Peyer's patch (tissue), 4 donors: Measurements from ENCODE around the gene SIPA1L3. TPM values are rescaled to one million over a fixed set of nuclear protein-coding genes. Genes with fewer than 3 reads are reported as not detected.
A peak's percentile ranks its signal among the peaks of the same experiment; 100 is the strongest.

Experiments used
- DNase-seq, 3 donors: peaks; one replicate each; pipeline ENCODE4 v3.0.0-alpha.2; 2017 to 2019
- H3K27ac ChIP-seq, 4 donors: fragments of 200-600 bp; sonication (generic); one replicate each; pipeline ENCODE4 v1.5.1; 2016 to 2019
- H3K27me3 ChIP-seq, 2 donors: fragments of 200-600 bp; sonication (generic); one replicate each; pipeline ENCODE4 v1.5.1; 2019
- H3K36me3 ChIP-seq, 3 donors: fragments of 200-600 bp; sonication (generic); one replicate each; pipeline ENCODE4 v1.5.1; 2016 to 2019
- H3K4me1 ChIP-seq, 4 donors: fragments of 200-600 bp; sonication (generic); one replicate each; pipeline ENCODE4 v1.5.1; 2016 to 2019
- H3K4me3 ChIP-seq, 4 donors: fragments of 200-600 bp; sonication (generic); 1 replicate in 3 of 4; 2 replicates in 1 of 4; pipeline ENCODE4 v1.5.1; 2016 to 2019; ENCODE audit warnings: mild to moderate bottlenecking in 1 of 4
- H3K9me3 ChIP-seq, 4 donors: fragments of 200-600 bp; sonication (generic); one replicate each; pipeline ENCODE4 v1.5.1; 2016 to 2019; ENCODE audit warnings: mild to moderate bottlenecking in 1 of 4
- CTCF ChIP-seq, 6 experiments: fragments of 450-650 bp in 4 of 6; fragments of 200-600 bp in 2 of 6; sonication (generic) in 1 of 6; IDR thresholded peaks; one replicate each; pipeline ENCODE4 v1.5.1; 2017 to 2019; ENCODE audit warnings: antibody characterized with exemption in 6 of 6, mild to moderate bottlenecking in 3 of 6, moderate library complexity in 1 of 6
- POLR2A ChIP-seq, 2 donors: fragments of 450-650 bp; IDR thresholded peaks; one replicate each; pipeline ENCODE4 v1.5.1; 2017; ENCODE audit warnings: antibody characterized with exemption in 2 of 2, mild to moderate bottlenecking in 2 of 2, moderate library complexity in 2 of 2
- total RNA-seq, 4 donors: library from RNA; depleted of rRNA; stranded (reverse); fragments of >200 nt; gene quantifications; one replicate each; pipeline ENCODE4 v1.1.0, GENCODE V29; 2016

Gene SIPA1L3
- total RNA-seq, 4 donors from 2014 or later: 63.5 to 304 (median 264) TPM

- H3K4me1 ChIP-seq: no peaks in the 10 kb centered on the region
- no peaks in the 10 kb centered on the region for H3K9me3 ChIP-seq
- DNase-seq: peak in 1 of 3 donors; percentile 39
- no peaks in the 10 kb centered on the region for H3K27me3 ChIP-seq
- peaks cover 0 to 68% (median 0%) of the 10 kb centered on the region in 3 donors for H3K36me3 ChIP-seq
- no peak overlapping the region for H3K27ac ChIP-seq
- H3K4me3 ChIP-seq: no peak overlapping the region
- no peak for TF ChIP-seq CTCF (IDR thresholded peaks at IDR 0.05)
- TF ChIP-seq POLR2A (IDR thresholded peaks at IDR 0.05): no peak
Measured at GRCh38 chr19:38196245-38196837, 289.3 kb downstream of the SIPA1L3 start.

- H3K4me1 ChIP-seq: no peaks in the 10 kb centered on the region
- no peak overlapping the region for H3K27ac ChIP-seq
- no peaks in the 10 kb centered on the region for H3K9me3 ChIP-seq
- TF ChIP-seq CTCF (IDR thresholded peaks at IDR 0.05) (no peak), POLR2A (IDR thresholded peaks at IDR 0.05) (no peak)
- DNase-seq: no peak
- H3K27me3 ChIP-seq: no peaks in the 10 kb centered on the region
- H3K4me3 ChIP-seq: no peak overlapping the region
- H3K36me3 ChIP-seq: peaks cover 0 to 68% (median 0%) of the 10 kb centered on the region in 3 donors
Measured at GRCh38 chr19:38196948-38197656, 290.1 kb downstream of the SIPA1L3 start.

GRCh38 chr19:38197937-38198704 lies 291.1 kb downstream of the SIPA1L3 start:
- Histone ChIP-seq H3K27me3 (no peaks in the 10 kb centered on the region), H3K4me1 (no peaks in the 10 kb centered on the region), H3K36me3 (peaks cover 0 to 68% (median 0%) of the 10 kb centered on the region in 3 donors), H3K4me3 (no peak overlapping the region), H3K27ac (no peak overlapping the region), H3K9me3 (no peaks in the 10 kb centered on the region)
- TF ChIP-seq CTCF (IDR thresholded peaks at IDR 0.05) (no peak), POLR2A (IDR thresholded peaks at IDR 0.05) (no peak)
- DNase-seq: no peak

- peaks cover 0 to 68% (median 0%) of the 10 kb centered on the region in 3 donors for H3K36me3 ChIP-seq
- no peak for TF ChIP-seq POLR2A (IDR thresholded peaks at IDR 0.05)
- no peak for TF ChIP-seq CTCF (IDR thresholded peaks at IDR 0.05)
- H3K27ac ChIP-seq: no peak overlapping the region
- H3K9me3 ChIP-seq: no peaks in the 10 kb centered on the region
- no peak for DNase-seq
- no peak overlapping the region for H3K4me3 ChIP-seq
- no peaks in the 10 kb centered on the region for H3K27me3 ChIP-seq
- no peaks in the 10 kb centered on the region for H3K4me1 ChIP-seq
Measured at GRCh38 chr19:38199340-38199739, 292.3 kb downstream of the SIPA1L3 start.

GRCh38 chr19:38201731-38202130 lies 294.7 kb downstream of the SIPA1L3 start:
- H3K27ac ChIP-seq: no peak overlapping the region
- H3K36me3 ChIP-seq: peaks cover 0 to 77% (median 0%) of the 10 kb centered on the region in 3 donors
- H3K4me1 ChIP-seq: no peaks in the 10 kb centered on the region
- TF ChIP-seq POLR2A (IDR thresholded peaks at IDR 0.05) (no peak), CTCF (IDR thresholded peaks at IDR 0.05) (no peak)
- no peak for DNase-seq
- no peaks in the 10 kb centered on the region for H3K27me3 ChIP-seq
- H3K9me3 ChIP-seq: no peaks in the 10 kb centered on the region
- H3K4me3 ChIP-seq: no peak overlapping the region
